Osteocyte (in vitro differentiated cells): ENCODE results near the gene MMS19. TPM values are rescaled to one million over a fixed set of nuclear protein-coding genes. Genes with fewer than 3 reads are reported as not detected.
A peak's percentile ranks its signal among the peaks of the same experiment; 100 is the strongest.

ENCODE experiments used
- DNase-seq: peaks from one replicate; pipeline ENCODE4 v3.0.0; 2021; ENCODE audit warnings: mixed read lengths; ENCODE audit not compliant: unreplicated experiment; ENCODE audit errors: extremely low spot score
- H3K27ac Mint-ChIP-seq: one replicate; pipeline ENCODE4 v1.8.0; 2021; ENCODE audit warnings: mild to moderate bottlenecking, mixed read lengths; ENCODE audit not compliant: unreplicated experiment
- H3K27me3 Mint-ChIP-seq: one replicate; pipeline ENCODE4 v1.8.0; 2021; ENCODE audit warnings: mixed read lengths; ENCODE audit not compliant: unreplicated experiment
- H3K36me3 Mint-ChIP-seq: one replicate; pipeline ENCODE4 v1.8.0; 2021; ENCODE audit warnings: mixed read lengths; ENCODE audit not compliant: unreplicated experiment
- H3K4me1 Mint-ChIP-seq: one replicate; pipeline ENCODE4 v1.8.0; 2021; ENCODE audit warnings: mixed read lengths; ENCODE audit not compliant: unreplicated experiment
- H3K4me3 Mint-ChIP-seq: one replicate; pipeline ENCODE4 v1.8.0; 2021; ENCODE audit warnings: mild to moderate bottlenecking, moderate library complexity, mixed read lengths; ENCODE audit not compliant: unreplicated experiment
- H3K9me3 Mint-ChIP-seq: one replicate; pipeline ENCODE4 v1.8.0; 2021; ENCODE audit warnings: mixed read lengths; ENCODE audit not compliant: unreplicated experiment
- total RNA-seq: library from RNA; stranded (reverse); gene quantifications from 2 replicates; pipeline ENCODE4 v1.2.1, GENCODE V29; 2021
- TF ChIP-seq, protein P1 (sequence below): fragments of 200-600 bp; sonication (generic); IDR thresholded peaks from 2 replicates; pipeline ENCODE4 v1.5.0; 2021; ENCODE audit warnings: antibody characterized with exemption, mild to moderate bottlenecking, moderate library complexity

The MMS19 gene
- total RNA-seq, 1 donor from 2014 or later = 71.1 TPM

DNA sequence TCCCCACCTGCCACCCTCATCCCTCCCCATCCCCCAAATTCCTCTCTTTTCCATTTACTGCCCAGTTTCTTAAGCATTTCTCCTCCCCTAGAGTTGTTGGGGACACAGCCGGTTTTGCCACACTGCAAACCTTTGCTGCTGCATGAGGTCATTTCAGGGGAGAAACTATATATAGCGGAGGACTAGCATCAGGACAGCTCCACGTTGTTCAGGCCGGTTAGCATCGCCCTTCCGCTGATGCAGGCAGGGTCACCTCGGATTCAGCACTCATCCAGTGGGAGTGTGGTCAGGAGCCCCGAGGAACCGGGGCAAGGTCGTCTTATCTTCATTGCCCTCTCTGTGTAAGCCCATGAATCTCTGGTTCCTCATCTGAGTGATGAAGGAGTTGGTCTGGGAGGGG is 16.1 kb upstream of the MMS19 start:
- Mint-ChIP-seq H3K4me3 (no peak overlapping the region), H3K27me3 (no peaks in the 10 kb centered on the region), H3K36me3 (no peaks in the 10 kb centered on the region), H3K4me1 (peaks cover 35% of the 10 kb centered on the region), H3K9me3 (no peaks in the 10 kb centered on the region), H3K27ac (no peak overlapping the region)
- DNase-seq = no peak
- TF ChIP-seq, protein P1, sequence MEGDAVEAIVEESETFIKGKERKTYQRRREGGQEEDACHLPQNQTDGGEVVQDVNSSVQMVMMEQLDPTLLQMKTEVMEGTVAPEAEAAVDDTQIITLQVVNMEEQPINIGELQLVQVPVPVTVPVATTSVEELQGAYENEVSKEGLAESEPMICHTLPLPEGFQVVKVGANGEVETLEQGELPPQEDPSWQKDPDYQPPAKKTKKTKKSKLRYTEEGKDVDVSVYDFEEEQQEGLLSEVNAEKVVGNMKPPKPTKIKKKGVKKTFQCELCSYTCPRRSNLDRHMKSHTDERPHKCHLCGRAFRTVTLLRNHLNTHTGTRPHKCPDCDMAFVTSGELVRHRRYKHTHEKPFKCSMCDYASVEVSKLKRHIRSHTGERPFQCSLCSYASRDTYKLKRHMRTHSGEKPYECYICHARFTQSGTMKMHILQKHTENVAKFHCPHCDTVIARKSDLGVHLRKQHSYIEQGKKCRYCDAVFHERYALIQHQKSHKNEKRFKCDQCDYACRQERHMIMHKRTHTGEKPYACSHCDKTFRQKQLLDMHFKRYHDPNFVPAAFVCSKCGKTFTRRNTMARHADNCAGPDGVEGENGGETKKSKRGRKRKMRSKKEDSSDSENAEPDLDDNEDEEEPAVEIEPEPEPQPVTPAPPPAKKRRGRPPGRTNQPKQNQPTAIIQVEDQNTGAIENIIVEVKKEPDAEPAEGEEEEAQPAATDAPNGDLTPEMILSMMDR = no peak

DNA sequence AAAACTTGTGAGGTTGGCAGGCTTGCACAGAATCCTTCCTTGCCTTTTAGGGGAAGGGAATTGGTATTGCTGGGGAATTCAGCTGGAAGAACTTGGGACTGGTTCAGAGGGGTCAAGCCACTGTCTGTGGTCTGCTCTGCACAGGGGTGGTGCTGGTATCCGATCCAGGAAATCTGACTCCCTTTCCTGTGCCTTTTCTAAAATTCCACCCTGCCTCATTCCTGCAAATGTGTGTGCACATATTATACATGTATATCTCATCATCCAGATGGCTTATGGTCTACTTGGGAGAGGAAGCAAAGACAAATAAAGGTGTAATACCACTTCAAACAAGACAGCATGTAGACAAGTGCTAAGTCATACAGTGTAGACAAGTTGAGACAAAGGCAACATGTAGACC is 14.8 kb upstream of the MMS19 start:
- H3K27me3 Mint-ChIP-seq = no peaks in the 10 kb centered on the region
- H3K36me3 Mint-ChIP-seq = no peaks in the 10 kb centered on the region
- peaks cover 33% of the 10 kb centered on the region for H3K4me1 Mint-ChIP-seq
- TF ChIP-seq, protein P1 = no peak
- H3K27ac Mint-ChIP-seq = peak overlapping the region; percentile 2
- no peak overlapping the region for H3K4me3 Mint-ChIP-seq
- H3K9me3 Mint-ChIP-seq = no peaks in the 10 kb centered on the region
- DNase-seq = no peak

DNA sequence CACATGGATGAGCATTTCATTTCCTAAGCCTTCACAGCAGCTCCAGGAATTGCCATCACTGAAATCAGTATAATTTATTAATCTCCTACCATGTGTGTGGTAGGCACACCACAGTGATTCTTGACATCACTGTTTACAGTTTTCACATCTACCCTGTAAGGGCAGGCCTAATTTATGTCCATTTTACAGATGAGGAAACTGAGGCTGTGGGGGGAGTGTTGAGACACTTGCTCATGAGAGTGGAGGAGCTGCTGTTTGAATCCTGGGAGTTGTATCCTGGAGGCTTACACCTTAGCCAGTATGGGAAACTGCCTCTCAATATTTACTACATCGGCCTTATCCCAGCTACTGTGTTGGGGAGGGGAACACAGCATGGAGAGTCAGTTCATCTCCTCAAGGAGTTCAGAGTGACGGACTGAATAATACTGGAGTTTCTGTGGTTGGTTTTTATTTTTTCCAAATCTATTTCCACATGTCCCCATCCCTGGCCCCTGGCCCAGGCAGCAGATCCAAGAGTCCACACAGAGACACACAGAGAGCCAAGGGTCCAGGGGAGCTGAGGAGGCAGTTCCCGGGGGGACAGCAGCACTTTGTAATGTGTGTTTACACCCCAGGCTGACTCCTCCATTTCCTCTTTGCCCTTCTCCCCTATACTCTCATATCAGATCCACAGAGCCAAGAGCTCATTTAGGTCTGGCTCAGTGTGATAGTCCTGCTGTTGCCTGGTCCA is 13.7 kb upstream of the MMS19 start:
- Mint-ChIP-seq H3K27me3 (no peaks in the 10 kb centered on the region), H3K4me1 (peaks cover 25% of the 10 kb centered on the region), H3K4me3 (no peak overlapping the region), H3K9me3 (no peaks in the 10 kb centered on the region), H3K36me3 (no peaks in the 10 kb centered on the region), H3K27ac (no peak overlapping the region)
- no peak for DNase-seq
- TF ChIP-seq, protein P1 = no peak

DNA sequence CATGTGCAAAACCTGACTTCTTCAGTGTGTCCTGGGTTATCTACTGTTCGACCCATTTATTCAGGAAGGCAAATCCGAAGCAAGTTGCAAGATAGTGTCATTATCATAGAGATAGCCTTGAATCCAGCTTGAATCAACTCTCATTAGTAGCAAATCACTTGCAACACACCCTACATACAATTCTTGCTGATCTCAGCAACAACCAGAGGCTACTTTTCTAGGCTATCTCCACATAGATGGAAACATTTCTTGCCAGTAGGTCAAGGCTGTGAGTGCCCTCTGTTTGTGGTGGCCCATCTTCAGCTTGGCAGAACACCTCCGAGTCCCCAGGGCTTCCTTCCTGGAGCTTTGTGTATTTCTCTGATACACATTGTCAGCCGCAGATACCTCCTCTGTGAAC is 12.5 kb upstream of the MMS19 start:
- DNase-seq = no peak
- Mint-ChIP-seq H3K9me3 (no peaks in the 10 kb centered on the region), H3K27ac (no peak overlapping the region), H3K4me3 (no peak overlapping the region), H3K27me3 (no peaks in the 10 kb centered on the region), H3K36me3 (no peaks in the 10 kb centered on the region), H3K4me1 (peaks cover 20% of the 10 kb centered on the region)
- TF ChIP-seq, protein P1 = no peak

DNA sequence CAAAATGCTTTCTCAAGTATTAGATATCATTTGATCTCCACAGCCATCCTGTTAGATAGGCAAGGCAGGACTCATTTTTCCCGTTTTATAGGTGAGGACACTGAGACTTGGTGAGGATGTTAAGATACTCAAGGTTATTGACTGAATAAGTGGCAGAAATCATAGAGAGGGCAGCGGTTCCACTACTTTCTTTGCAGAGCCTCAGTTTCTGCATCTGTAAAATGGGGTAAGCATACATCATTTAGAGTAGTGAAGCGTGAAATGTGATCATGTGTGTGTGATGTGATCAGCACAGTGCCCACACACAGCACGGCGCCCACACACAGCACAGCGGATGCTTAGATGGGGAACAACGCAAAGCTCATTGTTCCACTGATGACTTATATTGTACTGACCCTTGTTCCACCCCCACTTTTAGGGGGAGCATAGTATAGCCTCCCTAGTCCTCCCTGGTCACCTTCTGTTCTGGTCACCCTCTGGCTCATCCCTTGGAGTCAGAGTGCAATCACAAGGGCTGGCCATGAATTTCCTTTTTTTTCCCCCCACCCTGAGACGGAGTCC is 11.0 kb upstream of the MMS19 start:
- H3K36me3 Mint-ChIP-seq = no peaks in the 10 kb centered on the region
- H3K27ac Mint-ChIP-seq = no peak overlapping the region
- TF ChIP-seq, protein P1 = no peak
- H3K4me3 Mint-ChIP-seq = no peak overlapping the region
- no peaks in the 10 kb centered on the region for H3K27me3 Mint-ChIP-seq
- peaks cover 18% of the 10 kb centered on the region for H3K4me1 Mint-ChIP-seq
- no peaks in the 10 kb centered on the region for H3K9me3 Mint-ChIP-seq
- no peak for DNase-seq
